GM23338 (cell line): Measurements from ENCODE around the gene MIOS. TPM values are rescaled to one million over a fixed set of nuclear protein-coding genes. Genes with fewer than 3 reads are reported as not detected.

Source experiments
- ATAC-seq: fragments of 200-7000 bp; cut with Tn5 transposase; 3 replicates; pipeline ENCODE4 v1.9.1; 2020
- DNase-seq: peaks from one replicate; pipeline ENCODE4 v3.0.0-alpha.2; 2015; ENCODE audit warnings: low spot score
- H2AFZ ChIP-seq: fragments of 200-600 bp; sonication (generic); 2 replicates; pipeline ENCODE4 v1.8.0; 2016; ENCODE audit warnings: antibody characterized with exemption, mild to moderate bottlenecking, moderate library complexity
- H3F3A ChIP-seq: fragments of 200-600 bp; sonication (generic); replicated peaks from 2 replicates; pipeline ENCODE4 v1.8.0; 2017; ENCODE audit warnings: antibody characterized with exemption, mixed run types, low read depth
- H3K27ac ChIP-seq: fragments of 200-600 bp; sonication (generic); 2 replicates; pipeline ENCODE4 v1.6.1; 2016; ENCODE audit warnings: low read depth
- H3K27me3 ChIP-seq: fragments of 200-600 bp; sonication (generic); 2 replicates; pipeline ENCODE4 v1.8.0; 2016; ENCODE audit warnings: mild to moderate bottlenecking, mixed run types, moderate library complexity; ENCODE audit not compliant: insufficient read depth
- H3K36me3 ChIP-seq: fragments of 200-600 bp; sonication (generic); 2 replicates; pipeline ENCODE4 v1.8.0; 2016; ENCODE audit warnings: mild to moderate bottlenecking; ENCODE audit not compliant: insufficient read depth
- H3K4me1 ChIP-seq: fragments of 200-600 bp; sonication (generic); 2 replicates; pipeline ENCODE4 v1.8.0; 2016; ENCODE audit warnings: mild to moderate bottlenecking, moderate library complexity; ENCODE audit not compliant: insufficient read depth
- H3K4me2 ChIP-seq: fragments of 200-600 bp; sonication (generic); 2 replicates; pipeline ENCODE4 v1.7.1; 2017; ENCODE audit warnings: mixed run types
- H3K4me3 ChIP-seq: fragments of 200-600 bp; sonication (generic); 2 replicates; pipeline ENCODE4 v1.6.1; 2016; ENCODE audit warnings: mixed run types
- H3K79me2 ChIP-seq: fragments of 200-600 bp; sonication (generic); replicated peaks from 2 replicates; pipeline ENCODE4 v1.8.0; 2017; ENCODE audit warnings: mild to moderate bottlenecking; ENCODE audit not compliant: insufficient read depth
- H3K9me2 ChIP-seq: fragments of 200-600 bp; sonication (generic); 2 replicates; pipeline ENCODE4 v1.8.0; 2017; ENCODE audit not compliant: insufficient read depth
- H4K20me1 ChIP-seq: fragments of 200-600 bp; sonication (generic); replicated peaks from 2 replicates; pipeline ENCODE4 v1.8.0; 2017; ENCODE audit warnings: mild to moderate bottlenecking; ENCODE audit not compliant: insufficient read depth
- H3K27ac Mint-ChIP-seq: 2 replicates; pipeline ENCODE4 v1.8.0; 2020; ENCODE audit warnings: inconsistent platforms, mild to moderate bottlenecking, moderate library complexity, mixed read lengths
- H3K27me3 Mint-ChIP-seq: 3 replicates; pipeline ENCODE4 v1.8.0; 2022; ENCODE audit warnings: low read depth, mild to moderate bottlenecking, moderate library complexity, mixed read lengths, inconsistent platforms; ENCODE audit not compliant: insufficient read depth, poor library complexity
- H3K36me3 Mint-ChIP-seq: 3 replicates; pipeline ENCODE4 v1.8.0; 2021; ENCODE audit warnings: low read depth, mild to moderate bottlenecking, inconsistent platforms, moderate library complexity, mixed read lengths
- H3K4me1 Mint-ChIP-seq: 3 replicates; pipeline ENCODE4 v1.8.0; 2020; ENCODE audit warnings: mild to moderate bottlenecking, inconsistent platforms, mixed read lengths
- H3K4me3 Mint-ChIP-seq: 3 replicates; pipeline ENCODE4 v1.8.0; 2021; ENCODE audit warnings: moderate library complexity, mild to moderate bottlenecking, inconsistent platforms, mixed read lengths
- H3K9me3 Mint-ChIP-seq: 3 replicates; pipeline ENCODE4 v1.8.0; 2020; ENCODE audit warnings: moderate library complexity, mild to moderate bottlenecking, inconsistent platforms, mixed read lengths
- CREB1 ChIP-seq: fragments of 250-450 bp; sonication (Bioruptor Pico); IDR thresholded peaks from 2 replicates; pipeline ENCODE4 v1.5.0; 2020; ENCODE audit warnings: low read depth, mild to moderate bottlenecking, moderate library complexity
- ETS1 ChIP-seq: IDR thresholded peaks from 2 replicates; pipeline ENCODE4 v1.6.1; 2016; ENCODE audit warnings: antibody characterized with exemption
- EZH2 ChIP-seq: fragments of 200-600 bp; sonication (generic); IDR thresholded peaks from one replicate; pipeline ENCODE4 v1.8.0; 2017; ENCODE audit warnings: antibody characterized with exemption, mild to moderate bottlenecking, low read depth; ENCODE audit not compliant: unreplicated experiment
- EZH2phosphoT487 ChIP-seq: fragments of 200-600 bp; sonication (generic); IDR thresholded peaks from one replicate; pipeline ENCODE4 v1.8.1; 2018; ENCODE audit warnings: antibody characterized with exemption; ENCODE audit not compliant: unreplicated experiment
- NANOG ChIP-seq: IDR thresholded peaks from 2 replicates; pipeline ENCODE4 v1.6.1; 2016; ENCODE audit warnings: antibody characterized with exemption, borderline replicate concordance
- STAT1 ChIP-seq: IDR thresholded peaks from one replicate; pipeline ENCODE4 v1.6.1; 2016; ENCODE audit warnings: antibody characterized with exemption; ENCODE audit not compliant: unreplicated experiment
- ZNF462 ChIP-seq: fragments of 250-450 bp; sonication (Bioruptor Pico); IDR thresholded peaks from 2 replicates; pipeline ENCODE4 v1.5.0; 2020; ENCODE audit warnings: mild to moderate bottlenecking, moderate library complexity
- polyA plus RNA-seq: library from polyadenylated mRNA; unstranded; fragments of >200 nt; fragmentation: Nextera tagmentation; extraction: Ambion mirVana; gene quantifications from 2 replicates; pipeline ENCODE4 v1.2.1, GENCODE V29; 2016
- total RNA-seq: library from RNA; depleted of rRNA; stranded (reverse); fragments of >200 nt; shearing (Covaris generic); gene quantifications from 2 replicates; pipeline ENCODE4 v1.2.3, GENCODE V29; 2014

MIOS gene
- total and polyA plus RNA-seq, 2 experiments from 2014 or later: 13.1 to 85.7 TPM

- Histone ChIP-seq H3K27ac (no peak overlapping the region), H3K4me3 (no peak overlapping the region)
- H3K4me1 Mint-ChIP-seq: peaks cover 18% of the 10 kb centered on the region; the same call in 2 of the 3 replicates
Measured at GRCh38 chr7:7565018-7565680, 1.5 kb upstream of the MIOS start.

GRCh38 chr7:7565746-7566650 is 686 bp upstream of the MIOS start:
- ATAC-seq (peak; percentile 27), DNase-seq (peak; percentile 35)
- Histone ChIP-seq H3K9me2 (peaks cover 8% of the 10 kb centered on the region; the same call in 1 of the 2 replicates), H3K36me3 (peaks cover 5% of the 10 kb centered on the region; the same call in 1 of the 2 replicates), H3F3A (peaks cover 4% of the 10 kb centered on the region; the same call in 1 of the 2 replicates), H3K4me2 (peak overlapping the region; percentile 93), H4K20me1 (peaks cover 17% of the 10 kb centered on the region; the same call in 1 of the 2 replicates), H3K4me3 (peak overlapping the region; percentile 88), H3K27me3 (no peaks in the 10 kb centered on the region), H3K4me1 (peaks cover 22% of the 10 kb centered on the region), H3K79me2 (peaks cover 36% of the 10 kb centered on the region), H2AFZ (peak overlapping the region; percentile 96), H3K27ac (peak overlapping the region; percentile 78)
- H3K4me3 Mint-ChIP-seq: no peak overlapping the region
- no peaks in the 10 kb centered on the region for H3K27me3 Mint-ChIP-seq
- no peak overlapping the region for H3K27ac Mint-ChIP-seq
- H3K4me1 Mint-ChIP-seq: peaks cover 18% of the 10 kb centered on the region; the same call in 2 of the 3 replicates
- peaks cover 25% of the 10 kb centered on the region for H3K36me3 Mint-ChIP-seq
- TF ChIP-seq STAT1: no peak
- no peak for TF ChIP-seq ETS1
- no peak for TF ChIP-seq EZH2phosphoT487
- TF ChIP-seq CREB1 (CRISPR knock-in tag): no peak
- no peak for TF ChIP-seq ZNF462
- peak; percentile 41 for TF ChIP-seq EZH2
- H3K9me3 Mint-ChIP-seq: peaks cover 15% of the 10 kb centered on the region

More at GRCh38 chr7:7565018-7565680, 1.5 kb upstream of the MIOS start:
- H3K27ac Mint-ChIP-seq: no peak overlapping the region
- Histone ChIP-seq H2AFZ (no peak overlapping the region; the same call in 1 of the 2 replicates), H3K4me2 (no peak overlapping the region), H3K79me2 (peaks cover 28% of the 10 kb centered on the region), H3K4me1 (peaks cover 22% of the 10 kb centered on the region), H3K27me3 (no peaks in the 10 kb centered on the region), H4K20me1 (peaks cover 13% of the 10 kb centered on the region; the same call in 1 of the 2 replicates), H3F3A (peaks cover 4% of the 10 kb centered on the region; the same call in 1 of the 2 replicates), H3K36me3 (peaks cover 3% of the 10 kb centered on the region; the same call in 1 of the 2 replicates), H3K9me2 (peaks cover 8% of the 10 kb centered on the region; the same call in 1 of the 2 replicates)
- ATAC-seq (no peak), DNase-seq (no peak)
- TF ChIP-seq NANOG: no peak
- no peaks in the 10 kb centered on the region for H3K27me3 Mint-ChIP-seq
- no peak overlapping the region for H3K4me3 Mint-ChIP-seq
- H3K36me3 Mint-ChIP-seq: peaks cover 18% of the 10 kb centered on the region
- peaks cover 8% of the 10 kb centered on the region for H3K9me3 Mint-ChIP-seq
